GM21825 (cell line): ENCODE measurements around the gene PTTG2.
"Not testable (repeated sequence)": the region's sequence is repeated elsewhere in the genome, so short reads cannot be mapped to it uniquely, and the experiment has no call there.

Experiments
- ATAC-seq: cut with Tn5 transposase; IDR thresholded peaks from one replicate; pipeline ENCODE4 v1.9.1; 2021; ENCODE audit warnings: mild to moderate bottlenecking, moderate library complexity; ENCODE audit not compliant: unreplicated experiment

Gene PTTG2

DNA sequence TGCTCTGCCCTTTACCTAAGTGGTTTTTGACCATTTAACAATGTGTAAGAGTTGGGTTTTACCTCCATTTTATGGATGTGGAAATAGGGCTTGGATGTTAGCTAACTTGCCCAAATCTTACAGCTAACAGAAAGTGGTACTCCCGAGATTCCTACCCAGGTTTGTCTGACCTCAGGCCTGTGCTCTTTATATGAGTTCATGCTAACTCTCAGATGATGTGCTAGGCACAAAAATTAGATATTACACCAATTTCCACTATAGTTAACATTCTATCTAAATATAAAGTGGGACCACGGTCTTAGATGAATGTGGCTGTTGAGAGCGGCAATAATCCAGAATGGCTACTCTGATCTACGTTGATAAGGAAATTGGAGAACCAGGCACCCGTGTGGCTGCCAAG, at the start of gene PTTG2:
Gene PTTG2, plus strand, starts transcription at position 301 of the 400 bp plus-strand sequence. Its CDS starts 37 bp downstream, at position 338.
- no peak for ATAC-seq

DNA sequence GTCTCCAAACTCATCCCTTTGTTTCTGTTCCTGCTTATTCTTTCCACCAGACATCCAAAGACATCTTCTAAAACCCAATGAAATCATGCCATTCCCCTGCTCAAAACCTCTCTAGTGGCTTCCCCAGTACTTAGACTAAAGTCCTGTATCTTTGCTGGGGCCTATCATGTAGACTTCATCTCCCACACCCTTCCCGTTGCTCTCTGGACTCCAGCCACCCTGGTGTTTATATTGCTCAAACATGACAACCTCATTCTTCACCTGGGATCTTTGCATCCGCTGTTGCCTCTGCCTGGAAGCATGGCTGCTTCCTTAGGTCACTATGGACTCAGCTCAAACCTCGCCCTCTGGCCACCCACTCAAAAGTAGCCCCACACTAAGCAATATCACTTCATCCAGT, 45.7 kb upstream of the PTTG2 start:
- ATAC-seq = no peak

DNA sequence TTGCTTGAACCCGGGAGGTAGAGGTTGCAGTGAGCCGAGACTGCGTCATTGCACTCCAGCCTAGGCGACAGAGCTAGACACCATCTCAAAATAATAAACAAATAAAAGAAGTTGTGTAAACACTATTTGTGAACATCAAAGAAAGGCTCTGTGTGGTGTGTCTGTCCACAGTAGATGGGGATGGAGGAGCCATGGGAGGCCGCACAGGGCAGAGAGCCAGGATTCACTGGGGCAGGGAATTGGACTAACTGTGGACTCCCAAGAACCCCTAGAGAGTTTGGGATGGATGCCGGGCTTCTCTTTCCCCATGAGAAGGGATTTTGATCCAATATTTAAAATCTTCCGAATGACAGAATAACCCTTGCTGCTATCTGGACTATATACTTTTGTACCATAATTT, 42.8 kb upstream of the PTTG2 start:
- no peak for ATAC-seq

DNA sequence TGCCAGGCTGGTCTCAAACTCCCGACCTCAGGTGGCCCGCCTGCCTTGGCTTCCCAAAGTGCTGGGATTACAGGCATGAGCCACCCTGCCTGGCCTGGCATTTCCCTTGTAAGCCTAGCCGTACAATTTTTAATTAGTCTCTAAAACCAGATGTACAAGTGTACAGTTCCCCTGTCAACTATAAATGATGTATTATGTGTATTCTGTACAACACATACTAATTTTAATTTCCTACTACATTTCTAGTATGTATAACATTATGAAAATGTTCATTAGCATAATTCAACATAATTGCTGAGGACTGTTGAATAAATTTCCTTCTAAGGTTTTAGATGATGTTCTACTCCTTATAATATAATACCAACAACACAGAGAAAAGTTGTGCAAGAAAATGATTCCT, 41.5 kb upstream of the PTTG2 start:
- no peak for ATAC-seq

DNA sequence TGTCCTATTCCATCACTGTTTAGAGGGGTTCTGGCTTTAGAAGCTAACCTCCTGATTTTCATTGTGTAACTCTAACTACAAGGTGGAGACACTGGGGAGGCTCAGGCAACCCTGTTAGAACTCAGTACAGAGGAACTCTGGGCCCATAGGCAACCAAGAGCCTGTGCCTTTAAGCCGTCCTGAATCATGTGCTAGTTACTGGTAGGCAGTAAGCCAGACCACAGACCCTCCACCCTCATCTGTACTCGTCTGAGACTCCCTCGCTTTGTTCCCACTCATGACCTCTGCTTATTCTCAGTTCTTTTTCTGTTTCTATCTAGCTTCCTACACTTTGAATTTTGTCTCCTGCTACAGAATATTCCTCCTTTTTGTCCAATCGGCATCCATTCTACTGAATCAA, 37.9 kb upstream of the PTTG2 start:
- ATAC-seq = no peak

DNA sequence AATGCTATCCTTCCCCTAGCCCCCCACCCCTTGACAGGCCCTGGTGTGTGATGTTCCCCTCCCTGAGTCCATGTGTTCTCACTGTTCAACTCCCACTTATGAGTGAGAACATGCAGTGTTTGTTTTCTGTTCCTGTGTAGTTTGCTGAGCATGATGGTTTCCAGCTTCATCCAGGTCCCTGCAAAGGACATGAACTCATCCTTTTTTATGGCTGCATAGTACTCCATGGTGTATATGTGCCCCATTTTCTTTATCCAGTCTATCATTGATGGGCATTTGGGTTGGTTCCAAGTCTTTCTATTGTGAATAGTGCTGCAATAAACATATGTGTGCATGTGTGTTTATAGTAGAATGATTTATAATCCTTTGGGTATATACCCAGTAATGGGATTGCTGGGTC, 37.1 kb upstream of the PTTG2 start:
- ATAC-seq = not testable (repeated sequence)

DNA sequence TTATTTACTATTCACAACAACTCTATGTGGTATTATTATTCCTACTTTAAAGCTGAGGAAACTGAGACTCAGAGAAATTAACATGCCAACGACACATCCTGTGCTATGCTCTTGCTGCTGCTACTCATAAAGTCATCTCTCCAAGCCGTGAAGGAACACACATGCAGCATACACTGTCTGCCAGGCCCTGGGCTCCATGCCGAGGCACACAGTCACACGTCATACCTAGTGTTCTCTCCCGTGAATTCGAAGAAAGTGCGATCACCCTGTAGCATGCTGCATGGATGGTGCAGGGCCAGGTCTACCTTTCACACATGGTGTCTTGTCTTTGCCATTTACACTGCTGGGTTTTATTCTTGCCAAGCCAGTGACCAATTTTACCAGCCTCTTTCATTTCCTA, 35.3 kb upstream of the PTTG2 start:
- ATAC-seq = no peak

DNA sequence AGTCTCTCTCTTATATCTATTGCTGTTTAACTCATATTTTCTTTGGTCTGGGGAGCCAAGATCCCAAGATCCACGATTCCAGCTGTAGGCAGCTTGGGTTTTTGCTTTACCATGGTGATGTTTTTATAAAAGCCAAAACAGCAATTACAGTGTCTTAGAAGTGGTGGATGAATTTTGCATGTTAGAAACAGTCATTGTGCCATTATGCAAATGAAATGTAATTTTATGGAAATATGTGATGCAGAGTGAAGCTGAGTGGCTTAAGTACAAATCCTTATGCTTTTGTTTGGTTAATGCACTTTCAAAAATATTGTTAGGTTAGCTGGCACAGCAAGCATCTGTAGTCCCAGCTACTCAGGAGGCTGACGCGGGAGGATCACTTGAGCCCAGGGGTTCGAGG, 32.8 kb upstream of the PTTG2 start:
- no peak for ATAC-seq

DNA sequence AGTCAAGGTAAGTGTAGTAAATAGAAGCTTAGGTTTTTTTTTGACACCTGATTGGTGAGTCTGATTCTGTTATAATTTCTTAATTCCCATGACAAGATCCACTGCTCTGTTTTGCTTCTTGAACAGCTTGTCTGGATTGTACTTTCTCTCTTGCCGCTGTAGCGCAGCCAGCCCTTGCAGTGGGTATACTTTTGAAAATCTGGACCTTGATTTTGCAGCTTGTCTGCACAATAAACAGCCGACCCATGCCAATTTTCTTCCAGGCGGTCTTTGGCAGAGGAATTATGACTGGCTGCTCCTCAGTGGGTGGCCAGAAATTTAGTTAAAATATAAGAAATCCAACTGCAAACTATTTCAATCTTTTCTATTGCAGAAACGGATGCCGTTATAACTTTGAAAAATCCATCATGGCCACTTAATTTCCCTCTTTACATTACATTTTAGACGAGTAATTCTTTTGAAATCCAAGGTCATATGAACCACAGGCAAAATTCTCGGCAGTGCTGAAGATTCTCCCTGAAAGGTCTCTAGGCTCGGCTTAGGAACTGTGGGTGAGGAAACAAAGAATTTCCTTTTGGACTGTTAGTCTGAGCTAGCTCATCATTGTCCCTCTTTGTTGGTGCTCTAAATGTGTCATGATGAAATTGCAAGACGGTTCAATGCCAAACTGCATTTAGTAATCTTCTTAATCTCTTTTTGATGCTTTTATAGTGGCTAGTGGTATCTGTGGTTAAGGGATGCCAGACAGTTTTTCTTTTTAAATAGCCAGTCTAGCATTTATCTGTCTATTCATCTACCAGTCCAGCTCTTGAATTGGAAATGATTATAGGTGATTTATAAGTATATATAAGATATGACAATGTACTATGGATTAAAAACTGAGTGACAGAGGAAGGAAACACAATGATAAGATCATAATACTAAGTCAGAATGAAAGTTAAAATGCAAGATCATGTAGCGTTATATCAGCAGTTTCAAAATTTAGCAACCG, 31.5 kb upstream of the PTTG2 start:
- ATAC-seq = no peak

DNA sequence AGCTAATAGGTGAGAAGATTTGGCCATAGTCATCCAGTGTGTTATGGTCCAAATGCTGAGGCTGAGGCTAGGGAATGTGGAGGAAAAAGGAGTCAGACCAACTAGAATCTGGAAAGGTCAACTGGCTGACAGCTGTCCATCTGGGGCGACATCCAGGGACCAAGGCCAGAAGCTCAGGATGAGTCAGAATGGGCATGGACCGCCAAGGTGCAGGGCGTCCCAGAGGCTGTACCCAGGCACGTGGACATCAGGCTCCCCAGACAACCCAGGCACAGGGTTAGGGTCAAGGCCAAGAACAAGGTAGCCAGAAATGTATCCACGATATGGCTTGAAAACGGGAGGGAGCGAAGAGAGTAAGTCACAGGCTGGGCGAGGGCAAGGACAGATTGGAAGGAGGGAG, 26.1 kb upstream of the PTTG2 start:
- ATAC-seq = no peak

DNA sequence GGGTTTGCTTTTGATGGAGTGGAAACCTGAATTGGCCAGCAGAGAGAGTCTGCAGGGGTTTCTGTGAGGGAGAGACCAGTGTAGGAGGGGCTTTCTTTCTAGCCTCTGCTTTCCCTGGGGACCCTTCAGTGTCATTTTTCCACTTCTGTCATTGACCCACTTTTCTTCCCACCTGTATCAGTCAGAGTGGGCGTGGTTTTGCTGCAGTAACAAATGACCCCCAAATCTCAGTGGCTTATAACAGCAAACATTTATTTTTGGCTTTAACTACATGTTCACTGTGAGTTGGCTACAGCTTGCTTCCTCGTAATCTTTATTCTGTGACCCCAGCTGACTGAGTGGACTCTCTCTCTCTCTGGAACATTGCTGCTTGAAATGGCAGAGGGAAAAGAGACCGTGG, 25.6 kb upstream of the PTTG2 start:
- ATAC-seq = no peak

DNA sequence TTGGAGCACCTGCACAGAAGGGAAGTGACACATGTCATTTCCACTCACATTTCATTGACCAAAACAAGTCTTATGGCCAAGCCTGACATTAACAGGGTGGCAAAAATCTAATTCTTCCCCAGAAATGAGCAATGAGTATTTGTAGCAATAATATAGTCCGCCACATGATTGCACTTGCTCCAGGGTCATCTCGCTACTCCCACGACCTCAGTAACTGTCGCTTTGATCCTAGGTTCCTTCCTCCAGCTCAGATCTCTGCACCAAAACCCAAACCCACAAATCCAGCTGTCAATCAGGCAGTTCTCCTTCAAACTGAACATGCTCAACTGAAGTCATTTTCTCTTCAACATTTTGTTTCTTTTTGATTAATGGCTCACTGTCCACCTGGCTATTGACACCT, 25.2 kb upstream of the PTTG2 start:
- ATAC-seq = no peak

DNA sequence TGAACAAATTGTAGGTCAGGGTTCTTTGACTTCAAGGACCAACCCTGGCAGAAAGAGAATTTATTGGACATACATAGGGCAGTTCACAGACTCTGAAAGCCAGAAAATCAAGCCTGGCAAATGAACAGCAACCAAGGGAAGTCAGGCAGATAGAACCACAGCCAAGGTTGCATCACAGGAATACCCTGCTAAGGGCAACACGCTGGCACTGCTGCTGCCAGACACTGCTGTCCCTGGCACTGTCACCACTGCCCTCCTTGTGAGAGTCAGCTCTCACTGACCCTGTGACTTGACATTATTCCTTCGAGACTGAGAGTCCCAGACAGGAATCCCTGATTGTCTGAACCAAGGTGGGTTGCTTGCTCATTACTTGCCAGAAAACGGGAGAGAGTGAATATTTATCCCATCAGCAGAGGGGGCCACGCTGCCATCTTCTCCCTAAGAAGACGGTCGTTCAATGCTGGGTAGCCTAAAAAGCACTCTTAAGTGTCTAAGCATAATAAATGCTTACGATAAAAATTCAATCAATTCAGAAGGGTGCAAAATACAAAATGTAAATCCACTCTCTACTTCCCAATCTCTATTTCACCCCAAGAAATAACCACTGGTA, 23.2 kb upstream of the PTTG2 start:
- no peak for ATAC-seq

DNA sequence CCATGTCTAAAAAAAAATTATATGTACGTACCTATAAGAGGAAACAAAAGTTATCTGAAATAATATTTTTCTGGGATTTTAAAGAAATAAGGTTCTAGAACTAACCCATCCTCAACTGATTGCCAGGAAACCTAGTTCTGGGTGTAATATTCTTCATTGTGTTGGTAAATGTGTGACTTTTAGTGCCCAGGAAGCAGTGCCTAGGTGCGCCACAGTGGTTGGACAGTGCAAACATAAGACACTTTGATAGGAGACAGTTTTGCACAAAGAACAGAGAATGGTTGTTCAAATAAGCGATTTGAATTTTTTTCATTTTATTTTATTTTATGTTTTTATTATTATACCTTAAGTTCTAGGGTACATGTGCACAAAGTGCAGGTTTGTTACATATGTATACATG, 22.0 kb upstream of the PTTG2 start:
- ATAC-seq = no peak

DNA sequence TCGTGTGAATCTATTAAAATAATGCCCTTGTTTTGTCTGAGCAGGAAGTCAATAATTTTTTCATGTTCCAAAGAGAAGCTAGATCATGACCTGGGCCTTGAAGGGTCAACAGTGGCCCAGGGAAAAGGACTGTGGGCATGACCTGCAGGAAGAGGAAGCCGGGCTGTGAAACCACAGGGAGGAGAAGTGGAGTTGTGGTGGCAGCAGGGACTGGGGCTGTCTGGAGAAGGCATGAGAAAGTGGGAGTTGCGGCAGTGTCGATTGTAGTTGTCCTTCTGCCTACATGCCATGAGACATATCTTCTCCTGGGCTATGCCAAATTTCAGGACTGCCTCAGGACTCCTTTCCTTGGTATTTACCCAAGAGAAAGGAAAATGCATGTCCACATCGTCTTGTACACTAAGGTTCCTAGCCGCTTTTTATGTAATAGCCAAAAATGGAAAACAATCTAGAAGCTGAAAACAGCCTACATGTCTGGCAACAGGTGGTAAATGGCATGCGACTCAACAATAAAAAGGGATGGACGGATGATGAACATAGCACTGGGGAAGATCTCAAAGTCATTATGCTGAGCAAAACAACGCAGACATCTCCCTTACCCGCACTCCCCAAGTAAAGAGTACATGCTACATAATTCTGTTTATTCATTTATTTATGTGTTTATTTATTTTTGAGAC, 13.6 kb upstream of the PTTG2 start:
- ATAC-seq = no peak

DNA sequence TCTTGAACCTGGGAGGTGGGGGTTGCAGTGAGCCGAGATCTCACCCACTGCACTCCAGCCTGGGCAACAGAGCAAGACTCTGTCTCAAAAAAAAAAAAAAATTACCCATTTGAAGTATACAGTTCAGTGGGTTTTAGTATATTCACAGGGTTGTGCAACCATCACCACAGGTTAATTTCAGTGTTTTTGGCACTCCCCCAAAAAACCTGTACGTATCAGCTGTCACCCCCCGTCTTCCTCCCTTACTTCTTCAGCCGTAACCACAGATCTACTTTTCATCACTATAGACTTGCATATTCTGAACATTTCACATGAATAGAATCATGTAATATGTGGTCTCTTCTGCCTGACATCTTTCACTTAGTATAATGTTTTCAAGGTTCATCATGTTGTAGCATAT, 11.7 kb upstream of the PTTG2 start:
- ATAC-seq = no peak

DNA sequence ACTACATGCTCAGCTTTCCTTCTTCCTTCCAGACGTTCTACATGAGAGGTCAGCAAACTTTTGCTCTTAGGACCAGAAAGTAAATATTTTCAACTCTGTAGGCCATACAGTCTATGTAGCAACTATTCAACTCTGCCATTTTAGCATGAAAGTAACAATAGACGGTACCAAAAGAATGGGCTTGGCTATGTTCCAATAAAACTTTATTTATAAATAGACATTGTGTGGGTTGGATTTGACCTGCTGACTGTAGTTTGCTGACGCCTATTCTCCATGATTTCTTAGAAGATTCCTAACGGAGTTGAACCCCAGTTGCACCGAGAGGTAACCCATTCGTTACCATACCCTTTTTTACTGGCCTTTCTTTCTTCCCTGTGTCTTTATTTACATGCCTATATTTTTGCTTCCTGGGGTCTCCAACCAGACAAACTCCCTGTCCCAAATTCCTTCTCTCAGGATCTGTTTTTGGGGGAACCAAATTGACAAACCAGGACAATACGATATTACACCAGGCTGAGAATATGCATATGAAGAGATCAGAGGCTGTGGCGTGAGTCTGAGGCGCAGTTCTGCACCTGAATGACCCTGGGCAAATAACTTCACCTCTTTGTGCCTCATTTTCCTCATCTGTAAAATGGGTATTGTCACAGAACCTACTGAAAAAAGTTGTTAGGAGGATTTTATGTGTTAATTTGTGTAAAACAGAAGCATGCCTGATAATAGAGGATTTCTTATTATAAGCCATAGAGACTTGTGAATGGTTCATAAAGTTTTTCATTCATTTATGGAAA, 10.4 kb upstream of the PTTG2 start:
- ATAC-seq = no peak

DNA sequence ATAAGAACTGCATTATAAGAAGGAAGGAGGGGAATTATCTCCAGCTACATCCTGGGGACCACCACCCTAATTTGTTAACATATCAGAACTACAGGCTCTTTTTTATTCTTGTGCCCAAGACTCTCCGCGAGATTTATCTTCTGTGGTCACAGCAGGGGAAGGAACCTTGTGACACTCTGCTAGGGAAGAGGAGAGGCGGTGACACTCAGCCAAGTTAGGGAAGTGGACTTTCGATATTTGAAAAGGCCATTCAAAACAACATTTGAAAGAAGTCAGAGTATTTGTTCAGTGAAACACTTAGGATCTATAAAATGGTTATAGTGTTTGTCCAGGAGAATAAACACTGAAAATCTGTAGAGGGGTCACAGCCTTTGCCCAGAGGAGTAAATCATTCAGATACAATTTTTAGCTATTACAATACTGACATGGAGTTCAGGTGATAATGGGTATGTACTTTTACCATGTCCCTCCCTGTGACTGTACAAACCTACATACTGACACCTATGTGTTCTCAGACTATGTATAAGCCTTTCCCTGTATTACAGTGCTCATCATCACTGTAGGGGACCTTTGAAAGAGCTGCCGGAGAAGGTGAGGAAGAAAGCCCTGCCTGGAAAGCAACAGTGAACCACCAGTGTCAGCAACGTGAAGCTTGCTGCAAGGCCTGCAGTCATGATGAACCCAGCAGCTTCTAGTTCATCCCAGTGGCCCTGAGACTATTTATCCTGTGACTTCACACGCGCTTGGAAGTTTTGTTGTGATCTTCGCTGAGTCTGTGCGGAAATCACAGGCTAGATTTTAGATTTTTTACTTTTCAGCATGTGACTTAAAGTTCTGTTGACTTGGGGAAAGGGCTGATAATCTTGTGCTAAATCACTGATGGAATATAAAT, 8.5 kb upstream of the PTTG2 start:
- ATAC-seq = no peak

DNA sequence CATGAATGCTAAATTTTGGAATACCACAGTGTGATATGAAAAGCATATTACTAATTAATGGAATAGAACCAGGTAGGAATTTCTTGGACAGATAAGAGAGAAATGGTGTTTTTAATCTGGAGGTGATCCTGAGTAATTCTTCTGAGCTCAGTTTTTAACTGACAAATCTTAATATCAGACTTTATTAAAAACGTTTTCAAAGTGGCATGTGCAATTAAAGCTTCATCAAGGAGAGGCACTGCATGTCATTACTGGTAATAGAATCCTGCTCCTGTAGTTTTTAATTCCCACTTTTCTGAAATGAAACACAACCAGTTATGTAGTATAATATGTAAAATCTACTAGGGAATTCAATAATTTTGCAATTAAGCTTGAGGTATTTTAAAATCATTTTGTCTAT, 7.0 kb upstream of the PTTG2 start:
- no peak for ATAC-seq
